B cell (primary cell): ENCODE data around the gene BACH2.

ENCODE experiments used
- EZH2 ChIP-seq: IDR thresholded peaks from 2 replicates; pipeline ENCODE4 v1.6.1; 2012; ENCODE audit warnings: borderline replicate concordance, low read depth, mild to moderate bottlenecking, moderate library complexity, low read length; ENCODE audit not compliant: insufficient read depth, poor library complexity, severe bottlenecking
- TF ChIP-seq, protein P1 (sequence below): fragments of 200-600 bp; IDR thresholded peaks from one replicate; pipeline ENCODE4 v1.8.0; 2022; ENCODE audit warnings: antibody characterized with exemption, mild to moderate bottlenecking

DNA sequence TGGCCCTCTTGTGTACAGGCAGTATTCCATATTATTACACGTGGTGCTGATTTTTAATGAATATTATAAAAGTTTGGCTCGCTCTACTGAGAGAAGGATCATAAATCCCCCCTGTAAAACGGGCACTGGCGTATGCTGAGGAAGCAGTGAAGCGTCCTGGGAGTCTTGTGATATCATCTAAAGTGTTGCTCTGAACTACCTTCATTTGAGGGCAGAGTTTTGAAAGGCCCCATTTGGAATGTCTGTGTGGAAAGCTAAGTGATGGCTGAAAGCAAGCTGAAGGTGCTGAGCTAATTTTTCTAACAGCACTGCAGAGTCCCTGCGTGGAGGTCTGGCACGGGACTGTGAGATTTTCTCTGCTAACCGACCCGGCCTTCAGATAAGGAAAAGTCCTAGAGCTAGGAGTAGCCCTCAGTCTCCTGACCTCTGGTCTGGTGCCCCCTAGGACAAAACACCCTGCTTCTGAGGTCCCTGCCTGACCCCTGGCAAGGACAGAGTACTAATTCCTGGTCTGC, 1.3 kb upstream of the BACH2 start:
- TF ChIP-seq, protein P1, sequence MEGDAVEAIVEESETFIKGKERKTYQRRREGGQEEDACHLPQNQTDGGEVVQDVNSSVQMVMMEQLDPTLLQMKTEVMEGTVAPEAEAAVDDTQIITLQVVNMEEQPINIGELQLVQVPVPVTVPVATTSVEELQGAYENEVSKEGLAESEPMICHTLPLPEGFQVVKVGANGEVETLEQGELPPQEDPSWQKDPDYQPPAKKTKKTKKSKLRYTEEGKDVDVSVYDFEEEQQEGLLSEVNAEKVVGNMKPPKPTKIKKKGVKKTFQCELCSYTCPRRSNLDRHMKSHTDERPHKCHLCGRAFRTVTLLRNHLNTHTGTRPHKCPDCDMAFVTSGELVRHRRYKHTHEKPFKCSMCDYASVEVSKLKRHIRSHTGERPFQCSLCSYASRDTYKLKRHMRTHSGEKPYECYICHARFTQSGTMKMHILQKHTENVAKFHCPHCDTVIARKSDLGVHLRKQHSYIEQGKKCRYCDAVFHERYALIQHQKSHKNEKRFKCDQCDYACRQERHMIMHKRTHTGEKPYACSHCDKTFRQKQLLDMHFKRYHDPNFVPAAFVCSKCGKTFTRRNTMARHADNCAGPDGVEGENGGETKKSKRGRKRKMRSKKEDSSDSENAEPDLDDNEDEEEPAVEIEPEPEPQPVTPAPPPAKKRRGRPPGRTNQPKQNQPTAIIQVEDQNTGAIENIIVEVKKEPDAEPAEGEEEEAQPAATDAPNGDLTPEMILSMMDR = no peak
- no peak for TF ChIP-seq EZH2
